Activated CD4-positive, CD25-positive, alpha-beta regulatory T cell treated with anti-CD3 and anti-CD28 coated beads, Interleukin-2, amount 50 U/mL, for 72 hours (primary cell): ENCODE data around the gene MYT1.

Source experiments
- DNase-seq: peaks from one replicate; pipeline ENCODE4 v3.0.0; 2021

The MYT1 gene

DNA sequence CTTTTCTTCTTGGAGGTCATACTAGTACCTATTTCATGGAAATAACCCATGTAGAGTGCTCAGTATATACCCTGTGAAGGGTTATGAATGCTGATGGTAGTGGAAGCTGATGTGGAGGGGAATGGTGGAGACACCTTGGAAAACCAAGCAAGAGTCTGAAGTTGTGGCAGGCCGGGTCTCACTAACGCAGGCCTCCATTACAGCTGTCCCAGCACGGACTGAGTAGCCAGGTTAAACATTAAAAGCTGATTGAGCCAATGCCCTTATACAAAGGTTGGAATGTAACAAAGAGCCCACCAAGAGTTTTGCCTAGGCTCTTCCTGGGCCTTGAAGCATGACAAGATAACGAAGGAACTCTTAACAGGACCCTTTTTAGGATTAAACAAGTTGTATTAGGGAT is 89.2 kb downstream of the MYT1 start:
- no peak for DNase-seq

DNA sequence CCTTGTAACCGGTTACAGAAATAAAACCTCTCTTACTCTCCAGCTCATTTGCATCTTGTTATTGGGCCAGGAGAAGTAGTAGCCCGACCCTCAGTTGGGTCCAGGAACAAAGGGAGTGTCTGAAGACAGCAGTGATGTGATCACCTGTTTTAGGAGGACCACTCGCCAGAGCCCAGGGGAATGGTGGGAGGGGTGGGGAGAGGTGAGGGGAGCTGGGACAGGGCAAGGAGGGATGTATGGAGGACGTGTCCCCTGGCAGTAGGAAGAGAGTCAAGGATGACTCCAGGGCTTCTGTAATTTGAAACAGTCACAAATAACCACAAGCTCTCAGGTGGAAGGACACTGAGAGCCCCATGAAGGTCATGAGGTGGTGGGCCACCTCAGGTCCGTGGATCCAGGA is 89.9 kb downstream of the MYT1 start:
- no peak for DNase-seq

- no peak for DNase-seq
Measured at GRCh38 chr20:64254571-64255360, 90.5 kb downstream of the MYT1 start.

GRCh38 chr20:64255361-64256281 is 91.4 kb downstream of the MYT1 start, which contains the start of gene PCMTD2:
Gene PCMTD2, plus strand, starts transcription at chr20:64255748. Its CDS starts 4,218 bp downstream, at chr20:64259966.
- peak; percentile 84 for DNase-seq

DNA sequence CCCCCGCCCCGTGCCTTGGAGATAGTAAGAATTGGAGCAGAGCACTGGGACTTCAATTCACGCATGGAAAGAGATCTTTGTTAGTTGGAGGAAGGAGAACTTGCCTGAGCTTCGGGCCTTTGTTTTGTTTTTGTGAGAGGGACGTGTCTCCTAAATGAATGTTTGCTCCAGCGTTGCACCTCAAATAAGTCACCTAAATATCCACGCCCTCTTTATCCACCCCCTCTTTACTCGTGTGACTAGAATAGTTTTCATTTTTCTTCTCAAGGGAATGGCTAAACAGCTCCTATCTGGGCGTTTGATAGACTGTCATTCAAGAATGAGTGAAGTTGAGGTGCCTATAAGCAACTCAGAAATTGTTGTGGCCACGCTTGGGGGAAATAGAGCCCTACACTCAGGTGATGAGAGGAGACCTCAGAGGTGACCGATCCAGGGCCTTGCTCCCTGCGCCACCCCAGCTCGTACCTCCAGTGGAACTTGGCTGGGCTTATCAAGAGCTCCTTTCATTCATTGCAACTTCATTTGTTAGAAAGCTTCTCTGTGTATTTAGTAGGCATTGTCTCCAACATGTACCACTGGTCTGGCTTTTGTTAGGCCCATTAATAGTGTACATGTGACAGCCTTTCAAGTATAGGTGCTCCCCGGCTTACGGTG is 92.2 kb downstream of the MYT1 start:
- DNase-seq: no peak

GRCh38 chr20:64257107-64257757 is 93.0 kb downstream of the MYT1 start:
- no peak for DNase-seq

DNA sequence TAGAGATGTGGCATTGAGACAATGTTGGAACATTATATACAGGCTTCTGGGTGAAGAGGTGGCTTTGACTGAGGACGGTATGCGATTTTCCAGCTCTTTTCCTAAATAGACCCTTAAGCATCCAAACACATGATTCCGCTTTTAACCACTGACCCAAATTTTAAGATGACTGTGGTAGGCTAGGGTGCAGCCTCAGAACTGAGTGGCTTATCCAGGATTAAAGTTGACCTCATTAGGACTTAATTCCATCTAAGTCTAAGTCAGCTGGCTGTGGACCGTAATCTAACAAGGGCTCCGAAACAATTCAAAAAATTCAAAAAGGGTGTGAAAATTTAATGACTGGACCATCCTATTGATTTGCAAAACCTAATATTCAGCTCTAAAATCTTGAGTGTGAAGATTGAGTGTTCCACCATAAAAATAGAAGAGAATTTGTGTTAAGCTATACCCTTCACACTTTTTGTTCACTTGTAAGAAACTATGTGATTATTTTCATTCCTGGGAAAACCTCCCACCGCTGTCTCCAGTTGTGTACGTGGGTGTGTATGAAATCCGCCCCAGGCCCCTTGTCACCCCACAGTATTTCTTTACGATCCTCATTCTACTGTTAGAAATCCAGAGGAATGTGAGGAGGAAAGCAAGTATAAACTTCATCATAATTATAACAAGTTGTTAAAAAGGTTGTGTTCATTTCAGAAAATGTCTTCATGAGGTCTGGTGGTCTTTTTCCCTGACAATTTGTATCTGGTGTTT is 94.0 kb downstream of the MYT1 start:
- no peak for DNase-seq

DNA sequence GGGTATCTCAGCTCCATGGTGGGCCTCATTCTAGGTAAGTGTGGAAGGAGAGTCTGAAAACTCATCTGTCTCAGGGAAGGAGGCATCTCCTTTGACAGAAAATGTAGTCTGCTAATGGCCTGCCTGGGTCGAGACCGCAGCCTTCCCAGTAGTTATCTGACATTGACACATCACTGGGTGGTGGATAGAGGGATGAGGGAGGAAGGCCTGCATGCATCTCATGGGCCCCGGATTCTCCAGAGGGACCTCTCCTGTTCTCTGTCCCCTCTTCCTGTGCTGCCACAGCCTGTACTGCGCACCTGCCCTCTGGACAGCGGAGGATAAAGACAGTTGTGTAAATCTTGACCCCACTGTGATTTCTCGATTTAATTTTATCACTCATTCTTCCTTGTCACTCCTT is 96.0 kb downstream of the MYT1 start:
- no peak for DNase-seq

- DNase-seq: no peak
Measured at GRCh38 chr20:64261138-64261537, 96.9 kb downstream of the MYT1 start.

DNA sequence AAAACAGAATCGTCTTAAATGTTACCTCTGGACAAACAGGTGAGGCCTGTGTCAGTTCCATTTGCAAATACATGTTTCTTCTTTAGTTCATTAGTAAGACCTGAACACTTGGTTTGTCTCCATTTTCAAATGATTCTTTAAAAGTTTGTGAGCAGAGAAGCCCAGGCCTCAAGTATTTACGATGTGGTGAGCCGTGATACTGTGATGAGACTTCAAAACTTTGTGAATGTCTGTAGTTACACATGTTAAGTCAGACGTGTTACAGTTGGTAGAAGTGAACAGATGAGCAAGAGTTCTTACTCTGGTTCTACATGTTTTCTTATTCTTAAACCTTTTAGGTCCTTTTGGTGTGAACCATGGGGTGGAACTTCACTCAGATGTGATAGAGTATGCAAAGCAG is 99.8 kb downstream of the MYT1 start:
- no peak for DNase-seq

- DNase-seq: no peak
Measured at GRCh38 chr20:64265201-64265600, 100.9 kb downstream of the MYT1 start.

DNA sequence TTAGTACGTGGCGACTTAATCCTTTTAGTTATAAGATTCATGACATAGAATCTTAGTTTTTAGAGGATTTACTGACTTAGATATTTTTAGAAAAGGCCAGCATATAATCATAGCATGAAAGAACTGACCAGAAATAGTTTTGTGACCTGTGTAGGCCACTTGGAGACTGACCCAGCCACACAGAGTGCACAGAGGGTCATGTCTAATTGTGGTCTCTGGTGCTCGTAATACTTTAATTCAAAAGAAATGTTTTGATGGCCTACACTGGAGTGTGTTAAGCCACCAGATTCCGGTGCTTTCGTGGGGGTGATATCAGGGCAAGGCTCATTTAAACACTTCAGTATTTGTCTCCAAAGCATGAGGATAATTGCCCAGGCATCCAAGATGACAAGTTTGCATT is 102.7 kb downstream of the MYT1 start:
- DNase-seq: no peak

GRCh38 chr20:64268174-64268573 is 103.9 kb downstream of the MYT1 start:
- DNase-seq: no peak

- DNase-seq: no peak
Measured at GRCh38 chr20:64269604-64270411, 105.6 kb downstream of the MYT1 start.

DNA sequence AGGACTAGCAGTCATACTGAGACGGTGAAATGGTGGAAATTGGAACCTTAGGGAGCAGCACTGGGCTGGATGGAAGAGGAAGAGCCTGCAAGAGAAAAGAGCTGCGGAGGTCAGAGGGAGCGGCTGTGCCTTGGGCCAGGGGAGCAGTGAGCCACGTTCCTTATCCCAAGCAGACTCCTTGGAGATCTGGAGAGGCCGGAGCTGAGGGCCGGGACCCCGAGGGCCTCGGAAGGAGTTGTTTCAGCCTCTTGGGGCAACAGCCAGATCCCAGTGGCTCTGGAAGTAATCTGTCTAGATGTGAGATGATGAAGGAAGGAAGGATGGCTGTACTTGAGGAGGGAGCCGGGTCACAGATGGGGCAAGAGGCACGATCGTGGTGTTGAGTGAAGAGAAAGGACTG is 107.4 kb downstream of the MYT1 start:
- DNase-seq: no peak

GRCh38 chr20:64273109-64273508 is 108.9 kb downstream of the MYT1 start:
- DNase-seq: no peak

DNA sequence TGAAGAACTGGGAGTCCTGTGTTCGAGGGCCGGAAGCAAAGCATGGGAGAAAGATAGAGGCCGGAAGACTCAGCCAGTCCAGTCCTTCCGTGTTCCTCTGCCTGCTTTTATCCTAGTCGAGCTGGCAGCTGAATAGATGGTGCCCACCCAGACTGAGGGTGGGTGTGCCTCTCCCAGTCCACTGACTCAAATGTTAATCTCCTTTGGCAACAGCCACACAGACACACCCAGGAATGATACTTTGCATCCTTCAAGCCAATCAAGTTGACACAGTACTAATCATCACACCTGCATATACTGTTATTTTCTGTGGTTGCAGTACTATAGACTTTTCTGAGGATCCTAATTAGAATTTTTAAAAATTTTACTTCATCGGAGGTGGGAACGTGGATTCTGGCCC is 112.6 kb downstream of the MYT1 start:
- no peak for DNase-seq

DNA sequence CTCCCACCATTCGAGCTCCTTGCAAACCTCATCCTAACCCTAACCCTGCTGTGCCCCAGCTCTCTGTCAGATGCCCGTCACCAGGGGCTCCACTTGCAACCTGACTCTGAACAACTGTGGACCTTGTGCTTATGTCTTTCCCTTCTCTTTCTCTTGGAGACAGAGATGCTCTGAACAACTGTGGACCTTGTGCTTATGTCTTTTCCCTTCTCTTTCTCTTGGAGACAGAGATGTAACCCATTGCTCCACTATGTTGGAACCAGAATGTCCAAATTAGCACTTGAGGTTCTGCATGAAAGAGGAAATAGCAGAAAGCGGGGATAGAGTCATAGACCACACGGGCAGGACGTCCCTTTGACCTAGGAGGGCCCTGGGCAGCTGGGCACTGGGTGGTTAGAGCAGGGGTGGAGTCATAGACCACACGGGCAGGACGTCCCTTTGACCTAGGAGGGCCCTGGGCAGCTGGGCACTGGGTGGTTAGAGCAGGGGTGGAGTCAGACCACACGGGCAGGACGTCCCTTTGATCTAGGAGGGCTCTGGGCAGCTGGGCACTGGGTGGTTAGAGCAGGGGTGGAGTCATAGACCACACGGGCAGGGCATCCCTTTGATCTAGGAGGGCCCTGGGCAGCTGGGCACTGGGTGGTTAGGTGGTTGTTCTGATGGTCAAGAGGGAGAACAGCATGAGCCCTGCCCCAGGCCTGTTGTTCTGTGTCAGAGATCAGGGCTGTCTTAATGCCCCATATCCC is 113.5 kb downstream of the MYT1 start:
- DNase-seq: no peak

- no peak for DNase-seq
Measured at GRCh38 chr20:64278317-64278681, 114.0 kb downstream of the MYT1 start.

GRCh38 chr20:64279826-64280459 is 115.7 kb downstream of the MYT1 start:
- DNase-seq: no peak
